NCI-H446 treated with DMSO at 0.1 percent for 48 hours (cell line): ENCODE measurements around the gene IL6.
"Not testable (repeated sequence)": the region's sequence is repeated elsewhere in the genome, so short reads cannot be mapped to it uniquely, and the experiment has no call there.

Source experiments
- DNase-seq: peaks from one replicate; lab custom pipeline; 2025; lab: John Stamatoyannopoulos, UW

The IL6 gene

GRCh38 chr7:22727714-22728035 lies 675 bp downstream of the IL6 start:
- no peak for DNase-seq

GRCh38 chr7:22728401-22729029 lies 1.5 kb downstream of the IL6 start:
- DNase-seq, result no peak

GRCh38 chr7:22729180-22729825 lies 2.3 kb downstream of the IL6 start:
- DNase-seq, result no peak

- no peak for DNase-seq
Measured at GRCh38 chr7:22730066-22730710, 3.2 kb downstream of the IL6 start.

GRCh38 chr7:22730921-22731654 lies 4.1 kb downstream of the IL6 start:
- DNase-seq, result no peak

GRCh38 chr7:22731766-22732165 lies 4.8 kb downstream of the IL6 start:
- no peak for DNase-seq

GRCh38 chr7:22732556-22733126 lies 5.6 kb downstream of the IL6 start:
- DNase-seq, result no peak

GRCh38 chr7:22733761-22734160 lies 6.8 kb downstream of the IL6 start:
- no peak for DNase-seq

- DNase-seq, result no peak
Measured at GRCh38 chr7:22743014-22743413, 16.0 kb downstream of the IL6 start.

- no peak for DNase-seq
Measured at GRCh38 chr7:22751341-22751740, 24.3 kb downstream of the IL6 start.

GRCh38 chr7:22757338-22757994 lies 30.5 kb downstream of the IL6 start:
- DNase-seq, result no peak

- no peak for DNase-seq
Measured at GRCh38 chr7:22758576-22758975, 31.6 kb downstream of the IL6 start.

GRCh38 chr7:22759721-22760120 lies 32.7 kb downstream of the IL6 start:
- DNase-seq, result no peak

- DNase-seq, result no peak
Measured at GRCh38 chr7:22762866-22763265, 35.9 kb downstream of the IL6 start.

- DNase-seq, result no peak
Measured at GRCh38 chr7:22765609-22766008, 38.6 kb downstream of the IL6 start.

GRCh38 chr7:22771194-22771871 lies 44.3 kb downstream of the IL6 start:
- no peak for DNase-seq

- no peak for DNase-seq
Measured at GRCh38 chr7:22771872-22772228, 44.9 kb downstream of the IL6 start.

GRCh38 chr7:22772885-22773284 lies 45.9 kb downstream of the IL6 start:
- no peak for DNase-seq

GRCh38 chr7:22776964-22777363 lies 50.0 kb downstream of the IL6 start:
- DNase-seq, result peak; percentile 39

GRCh38 chr7:22779730-22780323 lies 52.8 kb downstream of the IL6 start:
- not testable (repeated sequence) for DNase-seq

- DNase-seq, result peak; percentile 37
Measured at GRCh38 chr7:22781230-22781711, 54.3 kb downstream of the IL6 start.
